ENCODE measurements around the gene CYP27B1. TPM values are rescaled to one million over a fixed set of nuclear protein-coding genes. Genes with fewer than 3 reads are reported as not detected.

CYP27B1 gene
- total RNA-seq, 1 donor from 2014 or later: not detected

GRCh38 chr12:57813111-57813970 is 46.5 kb upstream of the CYP27B1 start:
- DNase-seq: no peak
- Histone ChIP-seq H3K36me3 (peaks cover 48% of the 10 kb centered on the region), H3K27ac (replicated peaks) (no peak overlapping the region), H3K4me1 (peaks cover 45% of the 10 kb centered on the region), H3K9me3 (replicated peaks) (no peaks in the 10 kb centered on the region), H3K4me3 (no peak overlapping the region), H3K27me3 (ENCODE audit: low read depth) (no peaks in the 10 kb centered on the region)
- no peak for TF ChIP-seq CTCF (IDR thresholded peaks at IDR 0.05; ENCODE audit: borderline replicate concordance)
- intact Hi-C loops (cut with micrococcal nuclease): no loop called here

- TF ChIP-seq CTCF (IDR thresholded peaks at IDR 0.05; ENCODE audit: borderline replicate concordance): no peak
- H3K36me3 ChIP-seq: peaks cover 67% of the 10 kb centered on the region
- intact Hi-C loops (cut with micrococcal nuclease): no loop called here
Measured at GRCh38 chr12:57811028-57811755, 44.3 kb upstream of the CYP27B1 start.

GRCh38 chr12:57810450-57810849 is 43.6 kb upstream of the CYP27B1 start:
- no peak overlapping the region for H3K27ac ChIP-seq (replicated peaks)
- peaks cover 16% of the 10 kb centered on the region for H3K4me1 ChIP-seq
- TF ChIP-seq CTCF (IDR thresholded peaks at IDR 0.05; ENCODE audit: borderline replicate concordance): no peak
- H3K27me3 ChIP-seq (ENCODE audit: low read depth): no peaks in the 10 kb centered on the region
- intact Hi-C loops (cut with micrococcal nuclease): no loop called here
- no peak for DNase-seq
- no peaks in the 10 kb centered on the region for H3K9me3 ChIP-seq (replicated peaks)
- peaks cover 74% of the 10 kb centered on the region for H3K36me3 ChIP-seq
- no peak overlapping the region for H3K4me3 ChIP-seq

More at GRCh38 chr12:57811028-57811755, 44.3 kb upstream of the CYP27B1 start:
- no peak overlapping the region for H3K4me3 ChIP-seq
- no peaks in the 10 kb centered on the region for H3K27me3 ChIP-seq (ENCODE audit: low read depth)
- DNase-seq: no peak
- no peak overlapping the region for H3K27ac ChIP-seq (replicated peaks)
- peaks cover 24% of the 10 kb centered on the region for H3K4me1 ChIP-seq
- H3K9me3 ChIP-seq (replicated peaks): no peaks in the 10 kb centered on the region

GRCh38 chr12:57809425-57809824 is 42.5 kb upstream of the CYP27B1 start:
- no peaks in the 10 kb centered on the region for H3K27me3 ChIP-seq (ENCODE audit: low read depth)
- H3K27ac ChIP-seq (replicated peaks): no peak overlapping the region
- H3K9me3 ChIP-seq (replicated peaks): no peaks in the 10 kb centered on the region
- DNase-seq: no peak
- H3K36me3 ChIP-seq: peaks cover 75% of the 10 kb centered on the region
- TF ChIP-seq CTCF (IDR thresholded peaks at IDR 0.05; ENCODE audit: borderline replicate concordance): no peak
- peaks cover 6% of the 10 kb centered on the region for H3K4me1 ChIP-seq
- intact Hi-C loops (cut with micrococcal nuclease): loop anchor here (10.0 kb wide), 1 partner anchor 95 kb away; no protein-coding TSS in a partner anchor
- H3K4me3 ChIP-seq: no peak overlapping the region

GRCh38 chr12:57808351-57808750 is 41.5 kb upstream of the CYP27B1 start:
- no peak for TF ChIP-seq CTCF (IDR thresholded peaks at IDR 0.05; ENCODE audit: borderline replicate concordance)
- H3K4me3 ChIP-seq: no peak overlapping the region
- intact Hi-C loops (cut with micrococcal nuclease): loop anchor here (10.0 kb wide), 1 partner anchor 96 kb away; no protein-coding TSS in a partner anchor
- no peaks in the 10 kb centered on the region for H3K27me3 ChIP-seq (ENCODE audit: low read depth)
- H3K27ac ChIP-seq (replicated peaks): no peak overlapping the region
- H3K4me1 ChIP-seq: peaks cover 5% of the 10 kb centered on the region
- no peak for DNase-seq
- no peaks in the 10 kb centered on the region for H3K9me3 ChIP-seq (replicated peaks)
- peaks cover 75% of the 10 kb centered on the region for H3K36me3 ChIP-seq
